ENCODE measurements around the gene VRK1.
"Not testable (repeated sequence)": the region's sequence is repeated elsewhere in the genome, so short reads cannot be mapped to it uniquely, and the experiment has no call there.

VRK1 gene

GRCh38 chr14:96764012-96764411, 33.2 kb upstream of the VRK1 start:
- TF ChIP-seq CTCF (conservative IDR thresholded peaks at IDR 0.05; ENCODE audit: low read length) (no peak), EZH2phosphoT487 (IDR thresholded peaks at IDR 0.05; ENCODE audit: borderline replicate concordance) (no peak)
- no peaks in the 10 kb centered on the region for H4K20me1 ChIP-seq (ENCODE audit: insufficient read depth, low read length, poor library complexity, severe bottlenecking)
- H3K79me2 ChIP-seq (ENCODE audit: insufficient read depth, low read length): no peaks in the 10 kb centered on the region
- no peaks in the 10 kb centered on the region for H3K9me3 ChIP-seq (ENCODE audit: insufficient read depth, low read depth, low read length)
- no peak overlapping the region for H3K4me3 ChIP-seq (ENCODE audit: low read length, poor library complexity, severe bottlenecking)
- no peaks in the 10 kb centered on the region for H3K36me3 ChIP-seq (ENCODE audit: insufficient read depth, low read length)
- H3K9ac ChIP-seq (ENCODE audit: low read depth, low read length, poor library complexity, severe bottlenecking): no peak overlapping the region
- no peak overlapping the region for H3K4me2 ChIP-seq (ENCODE audit: low read depth, low read length, poor library complexity, severe bottlenecking)
- H3K27me3 ChIP-seq (ENCODE audit: insufficient read depth, low read length, poor library complexity, severe bottlenecking): no peaks in the 10 kb centered on the region
- H3K9me2 ChIP-seq (replicated peaks; ENCODE audit: low read depth, low read length): no peaks in the 10 kb centered on the region
- no peaks in the 10 kb centered on the region for H3F3A ChIP-seq (ENCODE audit: low read depth)
- H3K4me1 ChIP-seq (ENCODE audit: insufficient read depth, low read length, poor library complexity, severe bottlenecking): no peaks in the 10 kb centered on the region
- H2AFZ ChIP-seq (ENCODE audit: low read length): no peak overlapping the region

GRCh38 chr14:96765205-96765604, 32.0 kb upstream of the VRK1 start:
- H3K27me3 ChIP-seq (ENCODE audit: insufficient read depth, low read length, poor library complexity, severe bottlenecking); H3K4me2 ChIP-seq (ENCODE audit: low read depth, low read length, poor library complexity, severe bottlenecking); H3K36me3 ChIP-seq (ENCODE audit: insufficient read depth, low read length); H3K9ac ChIP-seq (ENCODE audit: low read depth, low read length, poor library complexity, severe bottlenecking); H3K4me1 ChIP-seq (ENCODE audit: insufficient read depth, low read length, poor library complexity, severe bottlenecking); H3K79me2 ChIP-seq (ENCODE audit: insufficient read depth, low read length); H4K20me1 ChIP-seq (ENCODE audit: insufficient read depth, low read length, poor library complexity, severe bottlenecking); H3K4me3 ChIP-seq (ENCODE audit: low read length, poor library complexity, severe bottlenecking); H3K9me3 ChIP-seq (ENCODE audit: insufficient read depth, low read depth, low read length); H3K9me2 ChIP-seq (replicated peaks; ENCODE audit: low read depth, low read length); H3F3A ChIP-seq (ENCODE audit: low read depth); H2AFZ ChIP-seq (ENCODE audit: low read length): not testable (repeated sequence)

GRCh38 chr14:96772929-96773328, 24.3 kb upstream of the VRK1 start:
- H3F3A ChIP-seq (ENCODE audit: low read depth): no peaks in the 10 kb centered on the region
- no peaks in the 10 kb centered on the region for H4K20me1 ChIP-seq (ENCODE audit: insufficient read depth, low read length, poor library complexity, severe bottlenecking)
- TF ChIP-seq CTCF (conservative IDR thresholded peaks at IDR 0.05; ENCODE audit: low read length) (no peak), EZH2phosphoT487 (IDR thresholded peaks at IDR 0.05; ENCODE audit: borderline replicate concordance) (no peak)
- H2AFZ ChIP-seq (ENCODE audit: low read length): no peak overlapping the region
- H3K9ac ChIP-seq (ENCODE audit: low read depth, low read length, poor library complexity, severe bottlenecking): no peak overlapping the region
- H3K4me3 ChIP-seq (ENCODE audit: low read length, poor library complexity, severe bottlenecking): no peak overlapping the region
- no peaks in the 10 kb centered on the region for H3K9me3 ChIP-seq (ENCODE audit: insufficient read depth, low read depth, low read length)
- H3K36me3 ChIP-seq (ENCODE audit: insufficient read depth, low read length): no peaks in the 10 kb centered on the region
- H3K9me2 ChIP-seq (replicated peaks; ENCODE audit: low read depth, low read length): no peaks in the 10 kb centered on the region
- H3K27me3 ChIP-seq (ENCODE audit: insufficient read depth, low read length, poor library complexity, severe bottlenecking): no peaks in the 10 kb centered on the region
- no peaks in the 10 kb centered on the region for H3K79me2 ChIP-seq (ENCODE audit: insufficient read depth, low read length)
- H3K4me2 ChIP-seq (ENCODE audit: low read depth, low read length, poor library complexity, severe bottlenecking): no peak overlapping the region
- no peaks in the 10 kb centered on the region for H3K4me1 ChIP-seq (ENCODE audit: insufficient read depth, low read length, poor library complexity, severe bottlenecking)

DNA sequence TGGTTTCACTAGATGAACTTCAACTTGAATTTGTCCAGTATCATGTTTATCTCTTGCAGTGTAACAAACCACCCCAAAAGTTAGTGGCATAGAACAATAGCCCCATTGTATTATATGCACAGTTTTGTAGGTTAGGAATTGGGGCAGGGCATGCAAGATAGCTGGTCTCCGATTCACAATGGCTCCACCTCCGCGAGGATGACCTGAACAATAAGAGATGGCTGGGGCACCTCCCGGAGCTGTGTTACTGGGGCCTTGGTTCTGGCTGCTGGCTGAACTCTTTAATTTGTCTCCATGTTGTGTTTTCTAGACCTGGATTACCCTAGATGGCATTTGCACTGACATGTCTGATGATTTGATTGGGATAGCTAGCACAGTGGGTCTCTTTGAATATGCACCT, 20.4 kb upstream of the VRK1 start:
- Histone ChIP-seq H3K9me2 (replicated peaks; ENCODE audit: low read depth, low read length) (no peaks in the 10 kb centered on the region), H3K27me3 (ENCODE audit: insufficient read depth, low read length, poor library complexity, severe bottlenecking) (no peaks in the 10 kb centered on the region), H2AFZ (ENCODE audit: low read length) (no peak overlapping the region), H3F3A (ENCODE audit: low read depth) (no peaks in the 10 kb centered on the region), H3K79me2 (ENCODE audit: insufficient read depth, low read length) (no peaks in the 10 kb centered on the region), H4K20me1 (ENCODE audit: insufficient read depth, low read length, poor library complexity, severe bottlenecking) (no peaks in the 10 kb centered on the region), H3K9ac (ENCODE audit: low read depth, low read length, poor library complexity, severe bottlenecking) (no peak overlapping the region), H3K4me3 (ENCODE audit: low read length, poor library complexity, severe bottlenecking) (no peak overlapping the region), H3K9me3 (ENCODE audit: insufficient read depth, low read depth, low read length) (no peaks in the 10 kb centered on the region), H3K36me3 (ENCODE audit: insufficient read depth, low read length) (no peaks in the 10 kb centered on the region), H3K4me2 (ENCODE audit: low read depth, low read length, poor library complexity, severe bottlenecking) (no peak overlapping the region), H3K4me1 (ENCODE audit: insufficient read depth, low read length, poor library complexity, severe bottlenecking) (no peaks in the 10 kb centered on the region)
- TF ChIP-seq EZH2phosphoT487 (IDR thresholded peaks at IDR 0.05; ENCODE audit: borderline replicate concordance) (no peak), CTCF (conservative IDR thresholded peaks at IDR 0.05; ENCODE audit: low read length) (no peak)

All from Loucy (cell line).